ENCODE measurements around the gene ANGPTL2. TPM values are rescaled to one million over a fixed set of nuclear protein-coding genes. Genes with fewer than 3 reads are reported as not detected.
A peak's percentile ranks its signal among the peaks of the same experiment; 100 is the strongest.

ANGPTL2 gene
- total RNA-seq, 3 donors from 2014 or later = 4.1 to 50.9 (median 11.6) TPM

- peak in 1 of 3 donors; percentile 28 for DNase-seq
- H3K9me3 ChIP-seq = no peaks in the 10 kb centered on the region
- peak; percentile 58 for ATAC-seq
- no peaks in the 10 kb centered on the region for H3K4me1 ChIP-seq (ENCODE audit: low read depth)
- no peak for TF ChIP-seq CTCF (IDR thresholded peaks at IDR 0.05)
- no peaks in the 10 kb centered on the region for H3K36me3 ChIP-seq (ENCODE audit: low read depth)
- no peak overlapping the region for H3K4me3 ChIP-seq
- intact Hi-C loops (cut with DNase I, micrococcal nuclease) = no loop called here
Measured at GRCh38 chr9:127159325-127159801, 36.9 kb upstream of the ANGPTL2 start.

- intact Hi-C loops (cut with DNase I, micrococcal nuclease) = no loop called here
- DNase-seq (no peak), ATAC-seq (no peak)
- Histone ChIP-seq H3K9me3 (no peaks in the 10 kb centered on the region), H3K36me3 (ENCODE audit: low read depth) (no peaks in the 10 kb centered on the region), H3K4me3 (no peak overlapping the region), H3K4me1 (ENCODE audit: low read depth) (no peaks in the 10 kb centered on the region)
- no peak for TF ChIP-seq CTCF (IDR thresholded peaks at IDR 0.05)
Measured at GRCh38 chr9:127158786-127159324, 36.4 kb upstream of the ANGPTL2 start.

- Histone ChIP-seq H3K4me3 (no peak overlapping the region), H3K36me3 (ENCODE audit: low read depth) (no peaks in the 10 kb centered on the region), H3K9me3 (no peaks in the 10 kb centered on the region), H3K4me1 (ENCODE audit: low read depth) (no peaks in the 10 kb centered on the region)
- intact Hi-C loops (cut with DNase I, micrococcal nuclease) = no loop called here
- no peak for ATAC-seq
- TF ChIP-seq CTCF (IDR thresholded peaks at IDR 0.05) = no peak
- no peak for DNase-seq
Measured at GRCh38 chr9:127155314-127155960, 33.0 kb upstream of the ANGPTL2 start.

GRCh38 chr9:127154390-127155191 lies 32.2 kb upstream of the ANGPTL2 start:
- H3K4me1 ChIP-seq (ENCODE audit: low read depth) = no peaks in the 10 kb centered on the region
- no peaks in the 10 kb centered on the region for H3K9me3 ChIP-seq
- DNase-seq (peak in 1 of 3 donors; percentile 44), ATAC-seq (peak; percentile 38)
- TF ChIP-seq CTCF (IDR thresholded peaks at IDR 0.05) = no peak
- H3K36me3 ChIP-seq (ENCODE audit: low read depth) = no peaks in the 10 kb centered on the region
- no peak overlapping the region for H3K4me3 ChIP-seq
- intact Hi-C loops (cut with DNase I, micrococcal nuclease) = no loop called here

- ATAC-seq (no peak), DNase-seq (no peak)
- no peak overlapping the region for H3K4me3 ChIP-seq
- no peaks in the 10 kb centered on the region for H3K4me1 ChIP-seq (ENCODE audit: low read depth)
- intact Hi-C loops (cut with DNase I, micrococcal nuclease) = no loop called here
- no peaks in the 10 kb centered on the region for H3K9me3 ChIP-seq
- TF ChIP-seq CTCF (IDR thresholded peaks at IDR 0.05) = no peak
- H3K36me3 ChIP-seq (ENCODE audit: low read depth) = no peaks in the 10 kb centered on the region
Measured at GRCh38 chr9:127154003-127154389, 31.6 kb upstream of the ANGPTL2 start.

Data from mucosa of descending colon (tissue), 3 donors.